Esophagus squamous epithelium (tissue), 4 donors: ENCODE measurements around the gene DUSP7.

ENCODE experiments used
- POLR2A ChIP-seq, 4 donors: fragments of 450-650 bp; IDR thresholded peaks; one replicate each; pipeline ENCODE4 v1.6.1; 2017; ENCODE audit warnings: antibody characterized with exemption in 4 of 4, mild to moderate bottlenecking in 4 of 4, moderate library complexity in 3 of 4
- TF ChIP-seq, protein P1 (sequence below), 6 experiments: fragments of 450-650 bp in 4 of 6; fragments of 200-600 bp in 2 of 6; sonication (generic) in 2 of 6; IDR thresholded peaks; one replicate each; pipeline ENCODE4 v1.5.1; 2016 to 2019; ENCODE audit warnings: antibody characterized with exemption in 6 of 6, mild to moderate bottlenecking in 4 of 6, moderate library complexity in 4 of 6

DNA sequence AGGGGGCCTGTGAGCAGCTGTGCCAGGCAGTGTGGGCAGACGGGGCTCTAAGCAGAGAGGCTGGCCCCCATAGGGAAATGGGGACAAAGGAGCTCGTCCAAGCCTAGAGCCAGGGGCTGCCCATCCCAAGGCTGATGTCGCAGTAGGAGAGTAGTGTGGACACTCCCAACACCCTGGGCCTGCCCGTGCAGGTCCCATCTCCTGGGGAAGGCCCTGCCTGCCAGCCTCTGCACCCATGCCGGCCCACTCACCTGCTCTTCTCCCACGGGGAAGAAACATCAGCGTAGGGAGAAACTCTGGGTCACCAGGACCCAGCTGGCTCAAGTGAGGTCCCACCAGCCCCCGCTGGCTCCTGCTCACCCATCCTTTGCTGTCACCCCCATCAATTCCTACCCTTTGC, 10.7 kb upstream of the DUSP7 start:
- TF ChIP-seq, protein P1, sequence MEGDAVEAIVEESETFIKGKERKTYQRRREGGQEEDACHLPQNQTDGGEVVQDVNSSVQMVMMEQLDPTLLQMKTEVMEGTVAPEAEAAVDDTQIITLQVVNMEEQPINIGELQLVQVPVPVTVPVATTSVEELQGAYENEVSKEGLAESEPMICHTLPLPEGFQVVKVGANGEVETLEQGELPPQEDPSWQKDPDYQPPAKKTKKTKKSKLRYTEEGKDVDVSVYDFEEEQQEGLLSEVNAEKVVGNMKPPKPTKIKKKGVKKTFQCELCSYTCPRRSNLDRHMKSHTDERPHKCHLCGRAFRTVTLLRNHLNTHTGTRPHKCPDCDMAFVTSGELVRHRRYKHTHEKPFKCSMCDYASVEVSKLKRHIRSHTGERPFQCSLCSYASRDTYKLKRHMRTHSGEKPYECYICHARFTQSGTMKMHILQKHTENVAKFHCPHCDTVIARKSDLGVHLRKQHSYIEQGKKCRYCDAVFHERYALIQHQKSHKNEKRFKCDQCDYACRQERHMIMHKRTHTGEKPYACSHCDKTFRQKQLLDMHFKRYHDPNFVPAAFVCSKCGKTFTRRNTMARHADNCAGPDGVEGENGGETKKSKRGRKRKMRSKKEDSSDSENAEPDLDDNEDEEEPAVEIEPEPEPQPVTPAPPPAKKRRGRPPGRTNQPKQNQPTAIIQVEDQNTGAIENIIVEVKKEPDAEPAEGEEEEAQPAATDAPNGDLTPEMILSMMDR (IDR thresholded peaks at IDR 0.05): no peak
- no peak for TF ChIP-seq POLR2A (IDR thresholded peaks at IDR 0.05)
